Thyroid gland (tissue), 4 donors: ENCODE results near the gene GALNT18. TPM values are rescaled to one million over a fixed set of nuclear protein-coding genes. Genes with fewer than 3 reads are reported as not detected.

Source experiments
- DNase-seq, 2 donors: peaks; one replicate each; pipeline ENCODE4 v3.0.0-alpha.2; 2019
- H3K27ac ChIP-seq, 3 donors: fragments of 200-600 bp; sonication (generic); 1 replicate in 2 of 3; 2 replicates in 1 of 3; pipeline ENCODE4 v1.5.1; 2016 to 2019; ENCODE audit warnings: mild to moderate bottlenecking in 1 of 3, moderate library complexity in 1 of 3
- H3K27me3 ChIP-seq: fragments of 200-600 bp; sonication (generic); one replicate; pipeline ENCODE4 v1.5.1; 2019
- H3K36me3 ChIP-seq, 2 donors: fragments of 200-600 bp; sonication (generic); one replicate each; pipeline ENCODE4 v1.5.1; 2016 to 2019
- H3K4me1 ChIP-seq, 2 donors: fragments of 200-600 bp; sonication (generic); one replicate each; pipeline ENCODE4 v1.5.1; 2017 to 2019
- H3K4me3 ChIP-seq, 3 donors: fragments of 200-600 bp; sonication (generic); replicated peaks in 1 of 3; 1 replicate in 2 of 3; 2 replicates in 1 of 3; pipeline ENCODE4 v1.5.1; 2016; ENCODE audit warnings: mild to moderate bottlenecking in 1 of 3
- H3K9me3 ChIP-seq: fragments of 200-600 bp; sonication (generic); one replicate; pipeline ENCODE4 v1.5.1; 2017
- POLR2A ChIP-seq, 2 donors: fragments of 450-650 bp; IDR thresholded peaks; one replicate each; pipeline ENCODE4 v1.6.1; 2017; ENCODE audit warnings: antibody characterized with exemption in 2 of 2, mild to moderate bottlenecking in 2 of 2, moderate library complexity in 1 of 2
- WGBS, 2 donors: methylation state at CpG; one replicate each; pipeline ENCODE4 v1.1.5; 2017; 5-methylcytosine and 5-hydroxymethylcytosine counted together
- intact Hi-C: fragments of 100-400 bp; cut with DNase I; formaldehyde crosslinking; loops from one replicate; pipeline ENCODE4 v1.15.1; 2023
- total RNA-seq, 4 donors: library from RNA; depleted of rRNA; stranded (reverse); fragments of >200 nt; gene quantifications; one replicate each; pipeline ENCODE4 v1.2.3, GENCODE V29; 2016
- TF ChIP-seq, protein P1 (sequence below), 6 experiments: fragments of 200-600 bp in 3 of 6; fragments of 450-650 bp in 3 of 6; sonication (generic) in 3 of 6; IDR thresholded peaks; one replicate each; pipeline ENCODE4 v1.5.1; 2016 to 2019; ENCODE audit warnings: antibody characterized with exemption in 6 of 6, mild to moderate bottlenecking in 2 of 6, inconsistent platforms in 1 of 6, moderate library complexity in 1 of 6

The GALNT18 gene
- total RNA-seq, 4 donors from 2014 or later, result 60.7 to 93.8 (median 87.5) TPM

DNA sequence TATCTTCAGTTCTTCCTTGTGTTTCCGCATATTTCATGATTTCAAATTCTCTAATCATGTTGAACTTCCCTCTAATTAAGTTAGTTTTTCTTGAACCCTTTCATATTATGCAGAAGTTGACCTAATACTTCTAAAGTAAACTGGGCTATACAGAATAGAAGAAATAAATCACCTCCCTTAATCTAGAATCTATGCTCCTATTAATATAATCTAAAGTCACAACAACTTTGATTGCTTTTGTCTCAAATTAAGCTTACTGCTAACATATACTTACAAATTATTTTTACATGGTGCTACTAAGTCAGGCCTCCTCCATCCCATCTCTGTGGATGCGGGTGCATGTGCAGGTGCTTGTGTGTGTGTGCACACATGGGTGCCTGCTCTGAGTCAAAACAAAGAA lies 241.5 kb downstream of the GALNT18 start:
- H3K4me3 ChIP-seq, result no peak overlapping the region
- WGBS, 2 donors, result 98 to 99% methylated on average over 2 of the region's 2 CpGs
- no peaks in the 10 kb centered on the region for H3K9me3 ChIP-seq
- intact Hi-C loops, result no loop called here
- no peak overlapping the region for H3K27ac ChIP-seq
- no peaks in the 10 kb centered on the region for H3K27me3 ChIP-seq
- no peaks in the 10 kb centered on the region for H3K4me1 ChIP-seq
- TF ChIP-seq, protein P1, sequence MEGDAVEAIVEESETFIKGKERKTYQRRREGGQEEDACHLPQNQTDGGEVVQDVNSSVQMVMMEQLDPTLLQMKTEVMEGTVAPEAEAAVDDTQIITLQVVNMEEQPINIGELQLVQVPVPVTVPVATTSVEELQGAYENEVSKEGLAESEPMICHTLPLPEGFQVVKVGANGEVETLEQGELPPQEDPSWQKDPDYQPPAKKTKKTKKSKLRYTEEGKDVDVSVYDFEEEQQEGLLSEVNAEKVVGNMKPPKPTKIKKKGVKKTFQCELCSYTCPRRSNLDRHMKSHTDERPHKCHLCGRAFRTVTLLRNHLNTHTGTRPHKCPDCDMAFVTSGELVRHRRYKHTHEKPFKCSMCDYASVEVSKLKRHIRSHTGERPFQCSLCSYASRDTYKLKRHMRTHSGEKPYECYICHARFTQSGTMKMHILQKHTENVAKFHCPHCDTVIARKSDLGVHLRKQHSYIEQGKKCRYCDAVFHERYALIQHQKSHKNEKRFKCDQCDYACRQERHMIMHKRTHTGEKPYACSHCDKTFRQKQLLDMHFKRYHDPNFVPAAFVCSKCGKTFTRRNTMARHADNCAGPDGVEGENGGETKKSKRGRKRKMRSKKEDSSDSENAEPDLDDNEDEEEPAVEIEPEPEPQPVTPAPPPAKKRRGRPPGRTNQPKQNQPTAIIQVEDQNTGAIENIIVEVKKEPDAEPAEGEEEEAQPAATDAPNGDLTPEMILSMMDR (IDR thresholded peaks at IDR 0.05), result no peak
- no peak for TF ChIP-seq POLR2A (IDR thresholded peaks at IDR 0.05)
- peaks cover 0 to 11% of the 10 kb centered on the region in 2 donors for H3K36me3 ChIP-seq
- DNase-seq, result no peak

DNA sequence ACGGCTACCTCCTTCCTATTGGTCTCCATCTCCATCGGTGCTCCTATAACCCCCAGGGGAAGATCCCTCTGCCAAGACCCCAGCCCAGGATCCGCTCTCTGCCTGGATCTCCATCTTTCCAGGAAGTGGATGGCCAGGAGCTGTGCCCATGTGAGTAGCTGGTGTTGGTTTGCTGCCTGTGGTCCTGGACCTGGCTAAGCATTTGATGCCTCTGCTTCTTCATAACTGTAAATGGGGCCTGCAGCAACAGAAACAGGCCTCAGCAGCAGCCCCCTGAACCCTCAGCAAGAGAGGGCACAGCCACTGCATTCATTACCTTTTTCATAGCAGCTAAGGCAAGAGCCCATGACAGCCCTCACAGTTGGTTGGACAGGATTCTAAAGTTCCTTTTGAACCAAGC lies 242.1 kb downstream of the GALNT18 start:
- H3K4me1 ChIP-seq, result no peaks in the 10 kb centered on the region
- intact Hi-C loops, result no loop called here
- H3K27me3 ChIP-seq, result no peaks in the 10 kb centered on the region
- H3K4me3 ChIP-seq, result no peak overlapping the region
- no peak for DNase-seq
- H3K36me3 ChIP-seq, result peaks cover 6 to 14% of the 10 kb centered on the region in 2 donors
- no peaks in the 10 kb centered on the region for H3K9me3 ChIP-seq
- WGBS, 2 donors, result 96 to 97% methylated on average over 3 of the region's 3 CpGs
- TF ChIP-seq POLR2A (IDR thresholded peaks at IDR 0.05), result no peak
- TF ChIP-seq, protein P1 (IDR thresholded peaks at IDR 0.05), result no peak
- H3K27ac ChIP-seq, result no peak overlapping the region

DNA sequence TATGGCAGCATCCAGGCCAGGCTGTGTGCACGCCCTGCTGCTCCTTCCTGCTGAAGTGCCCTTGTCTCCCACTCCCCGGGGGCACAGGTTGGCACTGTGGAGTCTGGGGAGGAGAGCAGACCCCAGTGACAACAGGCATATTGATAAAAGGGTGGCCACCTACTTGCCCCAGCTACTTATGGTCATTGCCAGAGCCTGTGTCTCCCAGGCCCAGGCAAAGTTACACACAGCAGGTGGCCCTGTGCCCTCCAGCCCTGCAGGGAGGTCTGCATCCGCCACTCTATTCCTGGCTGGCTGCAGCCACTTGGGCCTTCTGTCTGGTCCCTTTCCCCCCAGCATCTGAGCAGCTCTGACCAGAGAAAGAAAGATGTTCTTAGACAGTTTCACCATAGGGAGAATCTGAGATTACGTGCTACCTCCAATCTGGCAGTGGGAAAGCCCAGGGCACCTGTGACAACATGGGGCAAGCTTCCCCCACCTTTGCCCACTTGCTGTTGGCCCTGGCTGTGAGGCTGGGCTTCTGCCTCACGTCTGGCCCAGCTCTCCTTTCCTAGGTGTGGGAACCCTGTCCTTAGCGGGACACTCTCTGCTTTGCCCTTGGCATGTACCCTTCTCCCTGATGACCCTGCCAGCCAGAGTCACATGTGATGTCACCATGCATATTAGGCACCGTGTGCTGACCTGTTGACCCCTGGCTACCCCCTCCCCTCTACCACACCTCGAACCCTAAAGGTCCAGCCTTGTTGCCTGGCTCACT lies 243.4 kb downstream of the GALNT18 start:
- Histone ChIP-seq H3K27me3 (no peaks in the 10 kb centered on the region), H3K27ac (no peak overlapping the region), H3K36me3 (peaks cover 9 to 14% of the 10 kb centered on the region in 2 donors), H3K4me3 (no peak overlapping the region), H3K9me3 (no peaks in the 10 kb centered on the region), H3K4me1 (no peaks in the 10 kb centered on the region)
- TF ChIP-seq POLR2A (IDR thresholded peaks at IDR 0.05), result no peak
- TF ChIP-seq, protein P1 (IDR thresholded peaks at IDR 0.05), result no peak
- no peak for DNase-seq
- intact Hi-C loops, result no loop called here
- WGBS, 2 donors, result 89 to 93% methylated on average over 8 of the region's 8 CpGs

DNA sequence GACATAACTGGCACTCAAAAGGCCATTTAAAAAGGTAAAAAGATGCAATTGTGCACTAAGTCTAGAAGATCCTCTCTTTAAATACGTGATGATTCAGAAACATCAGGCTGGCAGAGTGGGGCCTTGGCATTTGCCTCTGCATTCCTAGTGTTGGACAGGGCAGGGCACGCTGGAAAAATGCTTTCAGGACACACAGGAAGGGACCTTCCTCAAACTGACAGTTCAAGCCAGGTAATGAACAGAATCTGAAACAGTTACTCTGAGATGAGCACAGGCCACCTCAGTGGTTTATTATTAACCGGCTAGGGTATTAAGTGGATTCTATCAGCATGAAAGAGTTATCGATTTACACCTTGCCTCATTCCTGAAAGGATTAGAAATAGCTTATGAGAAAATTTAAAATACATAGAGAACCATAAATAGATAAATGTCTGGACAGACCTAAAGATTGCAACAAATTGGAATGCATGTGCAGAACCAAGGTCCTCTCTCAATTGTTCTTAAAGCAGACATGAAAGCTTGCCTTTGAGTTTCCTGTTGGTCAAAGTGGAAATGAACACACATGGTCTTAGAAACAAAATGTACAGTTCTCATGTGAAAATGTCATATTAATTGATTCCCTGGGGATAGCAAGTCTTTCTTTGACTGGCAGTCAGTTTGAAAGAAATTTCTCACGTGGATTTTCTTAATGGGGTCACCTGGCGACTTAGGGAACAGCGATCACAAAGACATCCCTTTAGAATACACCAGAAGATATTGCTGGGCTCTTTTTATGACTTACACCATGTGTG lies 247.3 kb downstream of the GALNT18 start:
- Histone ChIP-seq H3K27ac (no peak overlapping the region), H3K36me3 (peaks cover 14 to 17% of the 10 kb centered on the region in 2 donors)

More for the DNA sequence above, 247.3 kb downstream of the GALNT18 start:
- H3K4me1 ChIP-seq, result no peaks in the 10 kb centered on the region
- no peaks in the 10 kb centered on the region for H3K9me3 ChIP-seq
- intact Hi-C loops, result no loop called here
- no peak for DNase-seq
- no peak for TF ChIP-seq POLR2A (IDR thresholded peaks at IDR 0.05)
- TF ChIP-seq, protein P1 (IDR thresholded peaks at IDR 0.05), result no peak
- WGBS, 2 donors, result 92 to 96% methylated on average over 7 of the region's 7 CpGs
- H3K4me3 ChIP-seq, result no peak overlapping the region
- no peaks in the 10 kb centered on the region for H3K27me3 ChIP-seq
